ENCODE measurements around the gene KCNK3.

The KCNK3 gene

GRCh38 chr2:26731714-26732113, 39.2 kb downstream of the KCNK3 start:
- Histone ChIP-seq H4K20me1 (ENCODE audit: insufficient read depth) (no peaks in the 10 kb centered on the region), H3K36me3 (ENCODE audit: insufficient read depth) (no peaks in the 10 kb centered on the region), H3K79me2 (ENCODE audit: insufficient read depth, low read depth) (no peaks in the 10 kb centered on the region), H2AFZ (ENCODE audit: low read depth) (no peak overlapping the region), H3K27me3 (ENCODE audit: insufficient read depth, low read depth) (peaks cover 10% of the 10 kb centered on the region; the same call in 1 of the 2 replicates), H3K9ac (no peak overlapping the region), H3K27ac (no peak overlapping the region), H3K4me1 (ENCODE audit: low read depth, poor library complexity, severe bottlenecking) (no peaks in the 10 kb centered on the region), H3K4me2 (no peak overlapping the region), H3K4me3 (IDR thresholded peaks at IDR 0.05; ENCODE audit: insufficient read depth, low read depth, low read length) (no peak overlapping the region)
- no peak for TF ChIP-seq CTCF (conservative IDR thresholded peaks at IDR 0.05; ENCODE audit: low read depth, low read length)

GRCh38 chr2:26732446-26732845, 39.9 kb downstream of the KCNK3 start:
- TF ChIP-seq CTCF (conservative IDR thresholded peaks at IDR 0.05; ENCODE audit: low read depth, low read length): no peak
- no peak overlapping the region for H3K9ac ChIP-seq
- no peaks in the 10 kb centered on the region for H3K4me1 ChIP-seq (ENCODE audit: low read depth, poor library complexity, severe bottlenecking)

GRCh38 chr2:26733413-26733812, 40.9 kb downstream of the KCNK3 start:
- no peaks in the 10 kb centered on the region for H4K20me1 ChIP-seq (ENCODE audit: insufficient read depth)
- no peak overlapping the region for H3K4me3 ChIP-seq (IDR thresholded peaks at IDR 0.05; ENCODE audit: insufficient read depth, low read depth, low read length)
- H2AFZ ChIP-seq (ENCODE audit: low read depth): no peak overlapping the region
- no peaks in the 10 kb centered on the region for H3K79me2 ChIP-seq (ENCODE audit: insufficient read depth, low read depth)
- TF ChIP-seq CTCF (conservative IDR thresholded peaks at IDR 0.05; ENCODE audit: low read depth, low read length): no peak
- H3K27me3 ChIP-seq (ENCODE audit: insufficient read depth, low read depth): peaks cover 10% of the 10 kb centered on the region; the same call in 1 of the 2 replicates
- H3K4me1 ChIP-seq (ENCODE audit: low read depth, poor library complexity, severe bottlenecking): no peaks in the 10 kb centered on the region
- no peaks in the 10 kb centered on the region for H3K36me3 ChIP-seq (ENCODE audit: insufficient read depth)
- no peak overlapping the region for H3K9ac ChIP-seq
- no peak overlapping the region for H3K4me2 ChIP-seq
- H3K27ac ChIP-seq: no peak overlapping the region

More at GRCh38 chr2:26732446-26732845, 39.9 kb downstream of the KCNK3 start:
- Histone ChIP-seq H4K20me1 (ENCODE audit: insufficient read depth) (no peaks in the 10 kb centered on the region), H3K79me2 (ENCODE audit: insufficient read depth, low read depth) (no peaks in the 10 kb centered on the region), H3K27me3 (ENCODE audit: insufficient read depth, low read depth) (peaks cover 10% of the 10 kb centered on the region; the same call in 1 of the 2 replicates), H2AFZ (ENCODE audit: low read depth) (no peak overlapping the region), H3K4me2 (no peak overlapping the region), H3K27ac (no peak overlapping the region), H3K4me3 (IDR thresholded peaks at IDR 0.05; ENCODE audit: insufficient read depth, low read depth, low read length) (no peak overlapping the region), H3K36me3 (ENCODE audit: insufficient read depth) (no peaks in the 10 kb centered on the region)

- no peaks in the 10 kb centered on the region for H3K4me1 ChIP-seq (ENCODE audit: low read depth, poor library complexity, severe bottlenecking)
- H3K9ac ChIP-seq: no peak overlapping the region
- H3K79me2 ChIP-seq (ENCODE audit: insufficient read depth, low read depth): no peaks in the 10 kb centered on the region
- no peaks in the 10 kb centered on the region for H3K36me3 ChIP-seq (ENCODE audit: insufficient read depth)
- H3K27me3 ChIP-seq (ENCODE audit: insufficient read depth, low read depth): peaks cover 7% of the 10 kb centered on the region; the same call in 1 of the 2 replicates
- H3K4me3 ChIP-seq (IDR thresholded peaks at IDR 0.05; ENCODE audit: insufficient read depth, low read depth, low read length): no peak overlapping the region
- H3K4me2 ChIP-seq: no peak overlapping the region
- no peak for TF ChIP-seq CTCF (conservative IDR thresholded peaks at IDR 0.05; ENCODE audit: low read depth, low read length)
- H3K27ac ChIP-seq: no peak overlapping the region
- no peaks in the 10 kb centered on the region for H4K20me1 ChIP-seq (ENCODE audit: insufficient read depth)
- H2AFZ ChIP-seq (ENCODE audit: low read depth): no peak overlapping the region
Observed at GRCh38 chr2:26735097-26735496, 42.6 kb downstream of the KCNK3 start.

Measured in KMS-11 (cell line).